HG03442 (cell line): ENCODE data around the gene NSMCE4A.
"Not testable (repeated sequence)": the region's sequence is repeated elsewhere in the genome, so short reads cannot be mapped to it uniquely, and the experiment has no call there.

ENCODE experiments used
- ATAC-seq: cut with Tn5 transposase; IDR thresholded peaks from one replicate; pipeline ENCODE4 v1.9.1; 2021; ENCODE audit warnings: mild to moderate bottlenecking, moderate library complexity; ENCODE audit not compliant: unreplicated experiment

Gene NSMCE4A

DNA sequence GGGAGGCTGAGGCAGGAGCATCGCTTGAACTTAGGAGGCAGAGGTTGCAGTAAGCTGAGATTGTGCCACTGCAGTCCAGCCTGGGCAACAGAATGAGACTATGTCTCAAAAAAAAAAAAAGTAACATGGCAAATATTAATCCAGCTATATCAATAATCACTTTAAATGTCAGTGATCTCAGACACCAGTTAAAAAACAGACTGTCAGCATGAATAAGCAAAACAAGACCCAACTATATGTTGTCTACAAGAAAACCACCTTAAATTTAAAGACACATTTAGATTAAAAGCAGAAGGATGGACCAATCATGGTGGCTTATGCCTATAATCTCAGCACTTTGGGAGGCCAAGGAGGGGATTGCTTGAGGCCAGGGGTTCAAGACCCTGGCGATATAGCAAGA is 38.7 kb downstream of the NSMCE4A start:
- no peak for ATAC-seq

DNA sequence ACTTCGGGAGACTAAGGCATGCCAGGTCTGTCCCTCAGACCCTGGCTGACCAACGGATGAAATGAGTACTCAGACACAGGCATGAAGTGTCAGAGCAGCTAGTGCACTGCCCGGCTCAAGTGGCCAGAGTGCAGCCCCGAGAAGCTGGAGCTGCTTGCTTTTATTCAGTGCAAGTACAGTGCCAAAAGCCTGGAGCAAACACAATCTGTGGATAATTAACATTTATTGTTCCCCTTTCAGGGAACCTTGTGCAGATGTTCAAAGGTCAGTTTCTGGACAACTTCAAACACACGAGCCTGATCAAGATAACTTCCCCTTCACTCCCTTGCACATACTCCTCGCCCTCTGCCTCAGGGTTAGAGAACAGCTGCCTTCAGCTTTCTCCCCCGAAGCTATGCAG is 39.3 kb downstream of the NSMCE4A start:
- ATAC-seq = no peak

DNA sequence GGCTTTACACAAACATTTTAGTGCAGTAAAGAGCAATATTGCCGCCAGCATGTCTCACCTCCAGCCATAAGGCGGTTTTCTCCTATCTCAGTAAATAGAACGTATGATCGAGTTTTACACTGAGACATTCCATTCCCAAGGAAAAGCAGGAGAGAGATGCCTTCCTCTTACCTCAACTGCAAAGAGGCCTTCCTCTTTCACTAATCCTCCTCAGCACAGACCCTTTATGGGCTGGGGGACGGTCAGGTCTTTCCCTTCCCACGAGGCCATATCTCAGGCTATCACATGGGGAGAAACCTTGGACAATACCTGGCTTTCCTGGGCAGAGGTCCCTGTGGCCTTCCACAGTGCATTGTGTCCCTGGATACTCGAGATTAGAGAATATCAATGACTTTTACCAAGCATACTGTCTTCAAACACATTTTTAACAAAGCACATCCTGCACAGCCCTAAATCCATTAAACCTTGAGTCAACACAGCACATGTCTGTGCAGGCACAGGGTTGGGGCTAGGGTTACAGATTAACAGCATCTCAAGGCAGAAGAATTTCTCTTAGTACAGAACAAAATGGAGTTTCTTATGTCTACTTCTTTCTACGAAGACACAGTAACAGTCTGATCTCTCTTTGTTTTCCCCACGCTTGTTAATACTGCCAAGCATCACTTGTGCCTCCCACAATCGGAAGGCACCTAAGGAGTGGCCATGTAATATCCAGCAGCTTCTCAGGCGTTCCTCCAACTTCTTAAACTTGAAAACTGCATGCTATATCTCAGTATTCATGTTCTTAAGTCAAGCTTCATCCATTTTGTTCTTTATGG is 44.5 kb downstream of the NSMCE4A start:
- not testable (repeated sequence) for ATAC-seq

DNA sequence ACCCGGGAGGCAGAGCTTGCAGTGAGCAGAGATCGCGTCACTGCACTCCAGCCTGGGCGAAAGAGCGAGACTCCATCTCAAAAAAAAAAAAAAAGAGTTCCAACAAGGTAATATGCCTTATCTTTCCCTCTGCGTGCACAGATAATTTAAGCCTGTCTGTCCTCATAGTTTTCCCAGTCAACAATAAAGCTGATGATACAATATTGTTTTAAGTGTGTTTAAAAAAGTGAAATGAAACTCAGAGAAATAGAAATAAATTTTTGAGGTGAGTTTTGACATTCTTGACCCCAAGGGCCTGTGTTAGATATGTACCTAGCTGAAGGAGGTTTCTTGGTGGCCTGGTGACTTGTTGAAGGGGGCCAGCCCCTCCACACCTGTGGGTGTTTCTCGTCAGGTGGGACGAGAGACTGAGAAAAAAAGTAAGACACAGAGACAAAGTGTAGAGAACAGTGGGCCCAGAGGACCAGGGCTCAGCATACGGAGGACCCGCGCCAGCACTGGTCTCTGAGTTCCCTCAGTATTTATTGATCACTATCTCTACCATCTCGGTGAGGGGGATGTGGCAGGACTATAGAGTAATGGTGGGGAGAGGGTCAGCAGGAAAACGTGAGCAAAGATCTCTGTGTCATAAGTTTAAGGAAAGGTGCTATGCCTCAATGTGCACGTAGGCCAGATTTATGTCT is 45.3 kb downstream of the NSMCE4A start:
- ATAC-seq = not testable (repeated sequence)

- ATAC-seq = peak; percentile 14
Observed at GRCh38 chr10:121928528-121928884, 46.5 kb downstream of the NSMCE4A start.

- ATAC-seq = peak; percentile 82
Observed at GRCh38 chr10:121927841-121928527, 47.0 kb downstream of the NSMCE4A start, which contains the start of gene ATE1. Gene ATE1, minus strand, starts transcription at chr10:121928031. Its CDS starts 82 bp downstream, at chr10:121927949.

- ATAC-seq = peak; percentile 34
Observed at GRCh38 chr10:121927318-121927840, 47.6 kb downstream of the NSMCE4A start.

DNA sequence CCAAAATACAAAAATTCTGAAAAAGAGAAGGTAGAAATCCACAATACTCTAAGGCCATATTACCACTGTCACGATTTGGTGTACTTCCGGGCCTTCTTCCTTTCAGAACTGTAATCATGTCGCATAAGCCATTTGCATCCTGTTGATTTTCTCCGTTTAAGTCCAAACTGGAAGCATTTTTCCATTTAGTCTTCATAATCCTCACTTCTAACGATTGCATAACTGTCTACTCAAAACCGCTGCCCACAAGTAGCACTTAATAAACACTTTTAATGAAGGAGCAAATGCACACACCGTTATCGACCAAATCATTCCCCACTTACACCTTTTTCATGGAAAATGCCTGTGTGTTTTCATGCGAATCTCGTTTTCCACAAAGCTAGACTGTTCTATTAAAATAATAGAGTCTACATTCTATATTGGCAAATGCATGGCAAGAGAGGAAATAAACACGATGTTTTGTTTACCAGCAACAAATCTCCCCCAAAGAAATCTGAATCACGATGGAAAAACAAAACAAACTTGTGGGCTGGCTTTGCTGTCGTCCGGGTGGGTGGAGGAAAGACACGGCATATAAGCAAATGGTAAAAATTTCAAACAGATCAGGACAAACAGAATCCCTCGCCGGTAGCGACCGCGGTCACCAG is 48.2 kb downstream of the NSMCE4A start:
- no peak for ATAC-seq

DNA sequence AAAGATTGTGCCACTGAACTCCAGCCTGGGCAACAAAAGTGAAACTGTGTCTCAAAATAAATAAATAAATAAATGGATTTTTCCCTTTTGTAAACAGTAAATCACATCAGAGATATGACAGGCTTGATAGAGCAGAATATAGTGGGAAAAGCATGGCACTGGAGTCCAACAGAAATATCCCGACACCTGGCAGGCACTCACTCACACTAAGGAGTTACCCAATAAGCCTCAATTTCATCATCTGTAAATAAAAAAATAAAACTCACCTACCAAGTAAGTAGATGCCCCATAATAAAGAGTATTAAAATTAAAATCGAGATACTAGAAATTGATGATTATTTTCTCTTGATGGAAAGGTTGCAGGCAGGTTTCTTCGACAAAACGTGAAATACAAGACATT is 48.9 kb downstream of the NSMCE4A start:
- no peak for ATAC-seq

GRCh38 chr10:121921238-121921931 is 53.6 kb downstream of the NSMCE4A start:
- no peak for ATAC-seq

GRCh38 chr10:121919666-121920065 is 55.4 kb downstream of the NSMCE4A start:
- ATAC-seq = no peak

- not testable (repeated sequence) for ATAC-seq
Observed at GRCh38 chr10:121918800-121919199, 56.2 kb downstream of the NSMCE4A start.

GRCh38 chr10:121914661-121915060 is 60.4 kb downstream of the NSMCE4A start:
- ATAC-seq = no peak

- no peak for ATAC-seq
Observed at GRCh38 chr10:121911421-121911697, 63.7 kb downstream of the NSMCE4A start.

DNA sequence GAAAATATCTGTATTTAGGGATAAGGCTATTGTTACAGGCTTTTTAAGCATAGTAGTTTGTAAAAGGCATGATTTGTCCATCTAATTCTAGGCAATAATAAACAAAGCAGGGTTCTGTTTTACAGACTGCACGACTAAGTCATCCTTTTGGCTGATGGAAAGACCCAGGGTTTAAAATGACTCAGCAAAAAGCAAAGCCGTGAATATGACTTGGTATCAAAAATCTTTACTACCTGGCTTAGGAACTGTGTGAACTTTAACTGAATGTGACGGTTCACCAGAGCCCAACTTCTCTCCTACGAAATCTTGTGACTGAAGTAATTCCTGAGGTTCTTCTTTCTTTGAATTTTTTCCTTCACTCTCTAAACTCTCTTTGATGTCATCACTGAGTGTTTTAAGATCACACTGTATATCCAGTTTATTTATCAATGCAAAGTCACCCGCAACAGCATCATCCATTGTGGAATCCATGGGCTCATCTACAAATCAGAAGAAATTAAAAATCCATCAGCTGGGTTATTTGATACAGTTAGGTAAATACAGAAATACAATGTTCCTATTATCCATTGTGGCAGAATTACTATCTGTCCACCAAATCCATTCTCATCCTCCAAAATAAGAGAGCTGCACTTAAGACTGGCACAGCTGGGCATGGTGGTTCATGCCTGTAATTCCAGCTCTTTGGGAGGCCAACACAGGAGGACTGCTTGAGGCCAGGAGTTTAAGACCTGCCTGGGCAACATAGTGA is 64.2 kb downstream of the NSMCE4A start:
- peak; percentile 72 for ATAC-seq
